Coronary artery (tissue), 2 donors: ENCODE results near the gene CMTM1.
A peak's percentile ranks its signal among the peaks of the same experiment; 100 is the strongest.

Experiments
- DNase-seq: peaks from one replicate; pipeline ENCODE4 v3.0.0-alpha.2; 2017; ENCODE audit warnings: low spot score
- H3K27ac ChIP-seq, 2 donors: fragments of 200-600 bp; sonication (generic); one replicate each; pipeline ENCODE4 v1.5.1; 2016 to 2019
- H3K4me3 ChIP-seq: fragments of 200-600 bp; sonication (generic); 2 replicates; pipeline ENCODE4 v1.5.1; 2016; ENCODE audit warnings: mild to moderate bottlenecking, moderate library complexity
- TF ChIP-seq, protein P1 (sequence below): fragments of 200-600 bp; sonication (generic); IDR thresholded peaks from one replicate; pipeline ENCODE4 v1.5.1; 2019; ENCODE audit warnings: antibody characterized with exemption

Gene CMTM1

DNA sequence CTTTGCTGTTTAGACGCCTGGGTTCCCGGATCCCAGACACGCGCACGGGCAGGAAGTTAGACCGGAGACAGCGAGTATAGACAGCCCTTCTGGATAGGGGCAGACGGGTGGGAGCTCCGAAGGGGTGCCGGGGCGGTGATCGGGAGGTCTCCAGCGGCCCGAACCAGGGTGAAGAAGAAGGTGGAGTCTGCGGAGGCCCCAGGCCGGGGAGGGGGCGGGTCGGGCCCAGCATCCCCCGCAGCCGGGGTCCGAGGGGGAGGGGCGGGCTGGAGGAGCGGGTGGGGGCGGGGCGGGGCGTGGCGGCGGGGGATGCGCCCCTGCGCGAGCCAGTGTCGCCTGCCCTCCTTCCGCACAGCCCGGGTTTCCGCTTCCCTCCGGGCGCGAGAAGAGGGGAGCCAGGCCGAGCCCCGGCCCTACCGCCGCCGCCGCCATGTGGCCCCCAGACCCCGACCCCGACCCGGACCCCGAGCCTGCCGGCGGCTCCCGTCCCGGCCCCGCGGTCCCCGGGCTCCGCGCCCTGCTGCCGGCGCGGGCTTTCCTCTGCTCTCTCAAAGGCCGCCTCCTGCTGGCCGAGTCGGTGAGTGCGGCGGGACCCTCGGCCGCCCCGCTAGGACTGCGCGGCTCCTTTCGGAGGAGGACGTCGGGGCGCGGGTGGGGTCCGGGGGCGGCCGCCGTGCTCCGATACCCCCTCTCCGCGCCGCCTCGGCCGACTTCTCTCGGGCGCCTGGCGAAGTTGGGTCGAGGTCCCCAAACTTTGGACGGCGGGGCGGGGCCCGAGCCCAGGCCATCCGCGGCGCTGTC is 38.3 kb downstream of the CMTM1 start, which contains the start of gene CMTM3:
Gene CMTM3, plus strand, starts transcription at position 329 of the 801 bp plus-strand sequence. Its CDS starts 102 bp downstream, at position 431.
- Histone ChIP-seq H3K4me3 (peak within 1 kb of the TSS; percentile 87), H3K27ac (peak within 1 kb of the TSS; percentile 88 to 92)
- TF ChIP-seq, protein P1, sequence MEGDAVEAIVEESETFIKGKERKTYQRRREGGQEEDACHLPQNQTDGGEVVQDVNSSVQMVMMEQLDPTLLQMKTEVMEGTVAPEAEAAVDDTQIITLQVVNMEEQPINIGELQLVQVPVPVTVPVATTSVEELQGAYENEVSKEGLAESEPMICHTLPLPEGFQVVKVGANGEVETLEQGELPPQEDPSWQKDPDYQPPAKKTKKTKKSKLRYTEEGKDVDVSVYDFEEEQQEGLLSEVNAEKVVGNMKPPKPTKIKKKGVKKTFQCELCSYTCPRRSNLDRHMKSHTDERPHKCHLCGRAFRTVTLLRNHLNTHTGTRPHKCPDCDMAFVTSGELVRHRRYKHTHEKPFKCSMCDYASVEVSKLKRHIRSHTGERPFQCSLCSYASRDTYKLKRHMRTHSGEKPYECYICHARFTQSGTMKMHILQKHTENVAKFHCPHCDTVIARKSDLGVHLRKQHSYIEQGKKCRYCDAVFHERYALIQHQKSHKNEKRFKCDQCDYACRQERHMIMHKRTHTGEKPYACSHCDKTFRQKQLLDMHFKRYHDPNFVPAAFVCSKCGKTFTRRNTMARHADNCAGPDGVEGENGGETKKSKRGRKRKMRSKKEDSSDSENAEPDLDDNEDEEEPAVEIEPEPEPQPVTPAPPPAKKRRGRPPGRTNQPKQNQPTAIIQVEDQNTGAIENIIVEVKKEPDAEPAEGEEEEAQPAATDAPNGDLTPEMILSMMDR = peak; percentile 77
- no peak for DNase-seq

DNA sequence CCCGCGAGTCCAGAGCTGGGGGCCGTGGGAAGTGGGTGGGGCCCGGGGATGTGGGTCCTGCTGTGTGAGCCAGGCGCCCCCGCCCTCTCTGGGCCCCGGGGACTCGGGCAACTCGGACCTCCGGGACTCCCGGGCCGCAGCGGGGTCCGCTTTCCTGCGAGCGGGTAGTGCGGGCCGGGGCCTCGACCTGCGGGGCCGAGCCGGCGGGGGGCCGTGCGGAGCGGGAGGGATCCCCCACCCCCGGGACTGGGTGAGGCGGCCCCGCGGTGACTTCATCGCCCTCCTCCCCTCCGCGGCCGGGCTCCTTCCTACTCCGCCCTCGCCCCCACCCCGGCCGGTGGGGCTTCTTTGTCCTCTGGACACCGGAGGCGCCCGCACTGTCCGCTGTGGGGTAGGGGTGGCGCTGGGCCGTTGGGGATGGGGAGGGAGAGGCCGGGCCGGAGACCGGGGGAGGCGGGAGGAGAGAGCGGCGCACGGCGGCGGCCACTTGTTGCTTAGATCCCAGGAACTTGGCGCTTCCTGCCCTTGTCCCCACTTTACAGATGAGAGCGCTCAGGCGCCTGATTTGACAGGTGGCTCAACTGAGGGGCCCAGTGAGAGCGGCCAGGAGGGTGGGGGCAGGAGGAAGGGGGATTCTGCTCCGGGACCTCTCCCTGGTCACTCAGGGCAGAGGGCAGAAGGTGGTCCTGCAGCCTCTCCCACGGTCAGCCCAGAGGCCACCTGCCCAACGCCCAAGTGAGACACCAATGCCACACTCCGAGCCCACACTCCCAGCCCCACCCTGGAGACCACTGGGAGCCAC is 39.1 kb downstream of the CMTM1 start:
- TF ChIP-seq, protein P1 = no peak
- peak overlapping the region; percentile 88 to 92 for H3K27ac ChIP-seq
- DNase-seq = no peak
- peak overlapping the region; percentile 87 for H3K4me3 ChIP-seq

DNA sequence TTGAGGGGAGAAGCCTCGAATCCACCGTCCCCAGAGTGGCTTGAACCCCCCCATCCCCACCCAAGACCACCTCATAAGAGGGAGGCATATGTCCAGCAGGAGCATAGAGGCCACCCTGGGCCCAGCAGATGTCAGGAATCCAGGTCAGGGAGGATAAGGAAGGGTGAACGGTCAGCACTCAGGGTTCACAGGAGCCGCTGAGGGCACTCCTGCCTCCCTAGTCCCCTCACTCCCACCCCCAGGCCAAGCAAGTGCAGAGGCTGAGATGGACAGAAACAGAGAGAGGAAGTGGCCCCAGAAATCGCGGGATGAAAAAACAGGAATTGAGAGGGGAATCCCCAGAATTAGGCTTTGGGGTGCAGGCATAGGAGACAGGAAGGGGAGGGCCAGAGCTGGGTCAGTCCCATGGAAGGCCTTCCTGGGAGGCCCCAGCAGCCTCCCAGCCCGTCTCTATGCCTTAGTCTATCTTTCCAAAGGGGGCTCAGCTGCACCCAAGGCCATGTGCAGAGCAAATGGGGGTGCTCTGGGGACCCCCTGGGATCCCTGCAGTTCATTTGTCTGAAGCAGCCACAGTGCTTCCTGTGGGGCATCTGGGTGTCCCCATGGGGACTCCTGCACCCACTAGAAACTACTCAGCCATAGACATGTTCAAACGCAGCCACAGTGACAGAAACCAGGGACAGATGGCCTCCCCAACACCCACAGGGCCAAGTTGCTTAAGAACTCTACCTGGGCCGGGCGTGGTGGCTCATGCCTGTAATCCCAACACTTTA is 39.9 kb downstream of the CMTM1 start:
- no peak for DNase-seq
- Histone ChIP-seq H3K4me3 (peak overlapping the region; percentile 87), H3K27ac (peak overlapping the region; percentile 88 to 92)
- TF ChIP-seq, protein P1 = no peak

DNA sequence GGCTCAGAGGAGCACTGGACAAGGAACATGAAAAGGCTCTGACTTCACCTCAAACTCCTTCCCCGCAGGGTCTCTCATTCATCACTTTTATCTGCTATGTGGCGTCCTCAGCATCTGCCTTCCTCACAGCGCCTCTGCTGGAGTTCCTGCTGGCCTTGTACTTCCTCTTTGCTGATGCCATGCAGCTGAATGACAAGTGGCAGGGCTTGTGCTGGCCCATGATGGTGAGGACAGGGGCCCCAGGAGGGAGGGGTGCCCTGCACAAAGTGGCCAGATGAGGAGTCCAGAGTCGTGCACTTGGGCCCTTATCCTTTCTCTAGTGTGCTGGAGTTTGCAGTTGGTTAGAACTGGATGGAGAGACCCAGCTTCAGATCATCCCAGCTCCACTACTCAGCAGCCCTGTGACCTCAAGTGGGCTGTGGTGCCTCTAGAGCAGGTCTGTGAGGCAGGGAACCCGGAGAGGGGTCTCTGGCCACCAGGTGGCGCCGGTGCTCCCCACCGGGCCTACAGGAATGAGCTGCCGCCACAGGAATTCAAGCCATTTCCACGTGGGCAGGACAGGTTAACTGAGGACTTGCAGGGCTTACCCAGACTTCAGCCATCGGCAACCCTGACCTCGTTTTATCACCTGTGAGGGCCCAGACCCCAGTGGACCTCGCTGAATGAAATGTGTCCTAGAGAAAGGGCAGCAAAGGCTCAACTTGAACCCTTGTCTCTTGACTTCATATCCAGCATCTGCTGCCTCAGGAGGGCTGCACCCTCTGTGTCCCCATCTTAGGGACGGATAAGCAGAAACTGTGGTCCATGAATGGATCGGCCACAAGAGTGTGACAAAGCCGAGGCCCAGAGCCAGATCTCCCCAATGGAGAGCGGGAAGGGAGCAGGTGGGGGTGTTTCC is 42.3 kb downstream of the CMTM1 start:
- H3K27ac ChIP-seq = peak overlapping the region in 1 of 2 donors; percentile 52
- TF ChIP-seq, protein P1 = peak; percentile 80

DNA sequence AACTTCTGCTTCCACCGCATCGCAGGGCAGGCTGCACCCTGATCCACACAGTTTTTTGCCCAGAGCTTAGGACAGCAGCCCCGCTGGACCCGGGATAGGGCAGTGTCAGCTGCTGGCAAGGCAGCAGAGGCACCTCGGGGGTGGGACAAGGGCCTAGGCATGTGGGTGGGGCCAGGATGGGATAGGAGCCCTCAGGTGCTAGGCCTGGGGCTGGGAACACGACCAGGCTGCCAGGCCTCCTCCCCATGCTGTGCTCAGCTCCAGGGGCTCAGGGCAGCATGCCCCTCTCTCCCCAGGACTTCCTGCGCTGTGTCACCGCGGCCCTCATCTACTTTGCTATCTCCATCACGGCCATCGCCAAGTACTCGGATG is 42.9 kb downstream of the CMTM1 start:
- Histone ChIP-seq H3K27ac (peak overlapping the region in 1 of 2 donors; percentile 52), H3K4me3 (no peak overlapping the region)
- TF ChIP-seq, protein P1 = no peak
- no peak for DNase-seq

More for the DNA sequence above, 42.3 kb downstream of the CMTM1 start:
- no peak overlapping the region for H3K4me3 ChIP-seq
- DNase-seq = peak; percentile 88
